ENCODE results near the gene CATSPER4.

The CATSPER4 gene

DNA sequence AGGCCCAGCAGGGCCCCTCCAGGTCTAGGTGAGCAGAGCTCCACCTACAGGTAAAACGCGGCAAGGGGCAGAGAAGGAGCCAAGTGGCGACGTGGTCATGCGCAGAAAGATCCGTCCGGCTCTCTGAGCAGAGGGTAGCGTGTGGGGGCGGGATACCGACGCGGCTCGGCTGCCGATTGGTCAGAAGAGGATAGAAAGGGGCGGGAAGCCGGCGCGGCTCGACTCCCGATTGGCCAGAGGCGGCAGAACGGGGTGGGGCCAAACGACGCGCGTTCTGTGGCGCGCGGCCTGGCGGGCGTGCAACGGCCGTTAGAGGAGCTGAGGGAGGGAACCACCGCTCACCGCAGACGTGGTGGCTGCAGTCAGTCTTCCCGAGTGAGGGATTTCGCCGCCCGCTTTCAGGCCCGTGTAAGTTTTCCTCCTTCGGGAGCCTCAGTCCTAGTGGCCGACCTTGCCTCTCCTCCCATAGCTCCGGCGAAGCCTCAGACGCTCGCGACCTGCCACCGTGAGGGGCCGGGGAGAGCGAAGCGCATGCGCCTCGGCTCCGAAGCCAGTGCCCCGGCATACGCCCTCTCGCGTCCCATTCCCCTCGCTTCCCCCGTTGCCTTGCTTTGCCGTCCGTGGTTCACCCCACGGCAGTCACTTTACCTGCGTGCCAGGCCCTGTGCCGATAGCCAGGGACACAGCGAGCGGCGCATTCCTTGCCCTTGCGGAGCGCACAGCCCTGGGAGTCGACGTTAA is 43.7 kb downstream of the CATSPER4 start, which contains the start of gene CEP85:
TSS of gene CEP85 (plus strand) at position 298 of the 741 bp plus-strand sequence. CDS start 5,584 bp downstream, outside the sequence.
- Histone ChIP-seq H3K27me3 (no peaks in the 10 kb centered on the region), H3K36me3 (no peaks in the 10 kb centered on the region), H3K27ac (peak within 1 kb of the TSS; percentile 86), H3K9me3 (no peaks in the 10 kb centered on the region), H3K4me1 (ENCODE audit: control insufficient read depth in 1 of 2, insufficient read depth in 1 of 2, low read depth in 1 of 2, low read length in 1 of 2) (peaks cover 28 to 30% of the 10 kb centered on the region in 2 experiments), H3K4me3 (ENCODE audit: low read depth in 1 of 2, low read length in 1 of 2) (peak within 1 kb of the TSS; percentile 72 to 89)
- TF ChIP-seq, protein P1, sequence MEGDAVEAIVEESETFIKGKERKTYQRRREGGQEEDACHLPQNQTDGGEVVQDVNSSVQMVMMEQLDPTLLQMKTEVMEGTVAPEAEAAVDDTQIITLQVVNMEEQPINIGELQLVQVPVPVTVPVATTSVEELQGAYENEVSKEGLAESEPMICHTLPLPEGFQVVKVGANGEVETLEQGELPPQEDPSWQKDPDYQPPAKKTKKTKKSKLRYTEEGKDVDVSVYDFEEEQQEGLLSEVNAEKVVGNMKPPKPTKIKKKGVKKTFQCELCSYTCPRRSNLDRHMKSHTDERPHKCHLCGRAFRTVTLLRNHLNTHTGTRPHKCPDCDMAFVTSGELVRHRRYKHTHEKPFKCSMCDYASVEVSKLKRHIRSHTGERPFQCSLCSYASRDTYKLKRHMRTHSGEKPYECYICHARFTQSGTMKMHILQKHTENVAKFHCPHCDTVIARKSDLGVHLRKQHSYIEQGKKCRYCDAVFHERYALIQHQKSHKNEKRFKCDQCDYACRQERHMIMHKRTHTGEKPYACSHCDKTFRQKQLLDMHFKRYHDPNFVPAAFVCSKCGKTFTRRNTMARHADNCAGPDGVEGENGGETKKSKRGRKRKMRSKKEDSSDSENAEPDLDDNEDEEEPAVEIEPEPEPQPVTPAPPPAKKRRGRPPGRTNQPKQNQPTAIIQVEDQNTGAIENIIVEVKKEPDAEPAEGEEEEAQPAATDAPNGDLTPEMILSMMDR (IDR thresholded peaks at IDR 0.05): peak; percentile 99

DNA sequence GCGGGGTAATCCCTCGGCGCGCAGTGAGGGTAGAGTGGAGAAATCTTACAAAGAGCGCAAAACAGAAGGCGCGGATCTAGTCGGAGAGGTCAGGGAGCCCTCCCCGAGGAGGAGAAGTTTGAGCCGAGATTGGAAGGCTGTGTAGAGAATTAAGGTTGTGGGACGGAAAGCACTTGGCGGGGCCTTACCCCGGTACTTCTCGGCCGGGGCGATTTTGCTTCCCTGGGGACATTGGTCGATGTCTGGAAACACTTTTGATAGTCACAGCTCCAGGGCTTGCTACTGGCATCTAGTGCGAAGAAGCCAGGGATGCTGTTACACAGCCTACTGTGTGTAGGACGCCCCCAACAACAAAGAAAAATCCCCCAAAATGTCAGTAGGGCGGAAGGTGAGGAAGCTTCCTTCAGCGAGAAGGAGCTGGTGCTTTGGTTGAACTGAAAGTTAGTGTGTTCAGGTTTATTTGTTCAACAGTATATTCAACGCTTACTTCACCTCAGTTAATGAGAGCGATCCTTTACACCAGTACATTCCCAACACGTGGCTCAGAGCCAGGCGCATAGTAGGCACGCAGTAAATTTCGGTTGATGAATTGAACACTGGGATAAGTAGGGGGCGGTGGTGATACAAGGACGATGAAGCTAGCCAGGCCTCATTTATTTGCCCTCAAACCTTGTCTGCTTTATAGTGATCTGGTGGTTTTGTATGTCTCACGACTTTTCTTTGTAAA is 44.4 kb downstream of the CATSPER4 start:
- H3K9me3 ChIP-seq: no peaks in the 10 kb centered on the region
- TF ChIP-seq, protein P1 (IDR thresholded peaks at IDR 0.05): no peak

DNA sequence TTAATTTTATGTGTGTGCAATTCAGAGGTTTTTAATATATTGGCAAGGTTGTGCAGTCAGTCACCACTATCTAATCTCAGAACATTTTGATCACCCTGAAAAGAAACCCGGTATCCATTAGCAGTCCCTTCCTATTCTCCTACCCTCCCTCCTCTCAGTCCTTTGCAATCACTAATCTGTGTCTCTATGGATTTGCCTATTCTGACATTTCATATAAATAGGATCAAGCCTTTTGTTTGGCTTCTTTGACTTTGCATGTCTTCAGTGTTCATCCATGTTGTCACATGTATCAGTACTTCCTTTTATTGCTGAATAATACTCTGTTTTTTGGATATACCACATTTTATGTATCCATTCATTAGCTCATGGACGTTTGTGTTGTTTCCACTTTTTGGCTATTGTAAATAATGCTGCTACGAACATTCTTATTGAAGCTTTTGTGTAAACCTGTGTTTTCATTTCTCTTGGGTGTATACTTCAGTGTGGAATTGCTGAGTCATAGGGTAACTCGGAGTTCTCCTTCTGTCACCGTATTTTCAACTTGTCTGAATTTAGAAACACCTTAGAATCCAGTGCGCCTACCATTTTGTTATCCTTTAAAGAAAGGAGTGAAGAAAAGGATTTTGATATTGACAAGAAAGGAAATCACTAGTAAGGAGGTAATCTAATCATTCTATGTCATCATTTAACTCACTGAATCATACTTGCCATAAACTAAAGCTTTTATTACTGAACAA is 47.0 kb downstream of the CATSPER4 start:
- H3K27me3 ChIP-seq: no peaks in the 10 kb centered on the region
- H3K9me3 ChIP-seq: no peaks in the 10 kb centered on the region
- H3K4me1 ChIP-seq (ENCODE audit: control insufficient read depth in 1 of 2, insufficient read depth in 1 of 2, low read depth in 1 of 2, low read length in 1 of 2): peaks cover 28 to 30% of the 10 kb centered on the region in 2 experiments
- TF ChIP-seq, protein P1 (IDR thresholded peaks at IDR 0.05): no peak
- peak overlapping the region in 1 of 2 experiments; percentile 20 for H3K4me3 ChIP-seq (ENCODE audit: low read depth in 1 of 2, low read length in 1 of 2)
- peak overlapping the region; percentile 76 for H3K27ac ChIP-seq
- no peaks in the 10 kb centered on the region for H3K36me3 ChIP-seq

More for the DNA sequence above, 44.4 kb downstream of the CATSPER4 start:
- Histone ChIP-seq H3K27me3 (no peaks in the 10 kb centered on the region), H3K4me3 (ENCODE audit: low read depth in 1 of 2, low read length in 1 of 2) (peak overlapping the region; percentile 72 to 89), H3K36me3 (no peaks in the 10 kb centered on the region), H3K4me1 (ENCODE audit: control insufficient read depth in 1 of 2, insufficient read depth in 1 of 2, low read depth in 1 of 2, low read length in 1 of 2) (peaks cover 28 to 30% of the 10 kb centered on the region in 2 experiments), H3K27ac (peak overlapping the region; percentile 86)

DNA sequence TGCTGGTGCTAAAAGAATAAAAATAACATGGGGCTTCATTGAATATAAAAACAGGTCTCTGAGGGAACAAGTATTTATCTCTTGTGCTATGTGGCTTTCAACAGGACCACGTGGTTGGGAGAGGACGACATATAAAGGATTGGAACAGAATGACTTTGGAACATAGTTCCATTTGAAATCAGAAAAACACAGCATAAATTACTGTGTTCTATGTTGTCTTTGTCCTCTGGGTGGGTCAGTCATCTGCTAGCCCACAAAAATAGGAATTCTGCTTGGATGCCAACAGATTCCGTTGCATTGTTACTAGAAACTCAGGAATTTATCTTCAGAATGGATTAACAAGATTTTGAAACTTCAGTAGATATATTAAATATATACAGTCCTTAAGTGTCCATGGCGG is 49.5 kb downstream of the CATSPER4 start:
- Histone ChIP-seq H3K4me3 (ENCODE audit: low read depth in 1 of 2, low read length in 1 of 2) (no peak overlapping the region), H3K36me3 (peaks cover 10% of the 10 kb centered on the region), H3K27me3 (no peaks in the 10 kb centered on the region), H3K9me3 (no peaks in the 10 kb centered on the region), H3K27ac (no peak overlapping the region), H3K4me1 (ENCODE audit: control insufficient read depth in 1 of 2, insufficient read depth in 1 of 2, low read depth in 1 of 2, low read length in 1 of 2) (peaks cover 19 to 23% of the 10 kb centered on the region in 2 experiments)
- TF ChIP-seq, protein P1 (IDR thresholded peaks at IDR 0.05): no peak
